GM12878 (cell line): ENCODE results near the gene SEMA7A. TPM values are rescaled to one million over a fixed set of nuclear protein-coding genes. Genes with fewer than 3 reads are reported as not detected.

Source experiments
- BRCA1 ChIP-seq: IDR thresholded peaks from 2 replicates; pipeline ENCODE4 v1.6.1; 2011; ENCODE audit warnings: low read depth, low read length, improper control_type of control experiment
- CEBPB ChIP-seq, 2 experiments: fragments of 150-350 bp in 1 of 2; IDR thresholded peaks; 2 replicates each; pipeline ENCODE4 v1.6.1; 2012 to 2014; ENCODE audit warnings: low read depth in 2 of 2, low read length in 2 of 2, borderline replicate concordance in 1 of 2, inconsistent platforms in 1 of 2
- GABPA ChIP-seq: IDR thresholded peaks from 2 replicates; pipeline ENCODE4 v1.6.1; 2014; ENCODE audit warnings: antibody characterized with exemption, low read depth, mild to moderate bottlenecking, inconsistent platforms
- HDAC6 ChIP-seq: fragments of 200-600 bp; sonication (generic); IDR thresholded peaks from one replicate; pipeline ENCODE4 v1.8.0; 2017; ENCODE audit warnings: antibody characterized with exemption; ENCODE audit not compliant: unreplicated experiment
- MYC ChIP-seq: IDR thresholded peaks from 2 replicates; pipeline ENCODE4 v1.6.1; 2011; ENCODE audit warnings: mild to moderate bottlenecking, low read length, moderate library complexity, inconsistent platforms; ENCODE audit not compliant: insufficient read depth, insufficient replicate concordance, insufficient read length, severe bottlenecking
- POLR2AphosphoS5 ChIP-seq: IDR thresholded peaks from 2 replicates; pipeline ENCODE4 v1.6.1; 2011; ENCODE audit warnings: mild to moderate bottlenecking, low read length, inconsistent platforms
- RCOR1 ChIP-seq: conservative IDR thresholded peaks from 2 replicates; pipeline ENCODE4 v1.6.1; 2012; ENCODE audit warnings: low read depth, low read length, improper control_type of control experiment
- RELA ChIP-seq: fragments of 450-650 bp; IDR thresholded peaks from 2 replicates; pipeline ENCODE4 v1.8.0; 2014; ENCODE audit warnings: borderline replicate concordance; ENCODE audit not compliant: partially characterized antibody
- SMAD5 ChIP-seq: IDR thresholded peaks from 2 replicates; pipeline ENCODE4 v1.6.1; 2016; ENCODE audit warnings: antibody characterized with exemption, low read depth
- SREBF1 ChIP-seq: IDR thresholded peaks from 2 replicates; pipeline ENCODE4 v1.6.1; 2012; ENCODE audit warnings: mild to moderate bottlenecking, low read length
- SREBF2 ChIP-seq: IDR thresholded peaks from 2 replicates; pipeline ENCODE4 v1.6.1; 2012; ENCODE audit warnings: mild to moderate bottlenecking, low read length
- STAT1 ChIP-seq: fragments of 450-650 bp; conservative IDR thresholded peaks from 2 replicates; pipeline ENCODE4 v1.6.1; 2014; ENCODE audit warnings: antibody characterized with exemption, mild to moderate bottlenecking
- STAT3 ChIP-seq: IDR thresholded peaks from 2 replicates; pipeline ENCODE4 v1.6.1; 2011; ENCODE audit warnings: low read depth, low read length, improper control_type of control experiment
- ZNF217 ChIP-seq: fragments of 450-650 bp; IDR thresholded peaks from 2 replicates; pipeline ENCODE4 v1.6.1; 2017; ENCODE audit warnings: antibody characterized with exemption, mild to moderate bottlenecking
- polyA plus RNA-seq, 11 experiments: library from polyadenylated mRNA; depleted of rRNA in 4 of 11; unstranded in 6 of 11; stranded (reverse) in 5 of 11; fragments of >200 nt; fragmentation: Nextera tagmentation in 4 of 11; fragmentation: Illumina TruSeq in 1 of 11; extraction: Ambion mirVana in 4 of 11; extraction: Trizol in 1 of 11; gene quantifications; 1 replicate in 1 of 11; 2 replicates in 10 of 11; pipeline versions ENCODE4 v1.2.1 to v1.2.3, GENCODE V29; 2011 to 2016; ENCODE audit warnings: inconsistent platforms in 2 of 11, missing spikeins in 2 of 11, low read depth in 1 of 11
- total RNA-seq, 4 experiments: library from RNA; depleted of rRNA in 3 of 4; stranded (reverse); fragments of >200 nt in 3 of 4; fragmentation: Illumina TruSeq in 1 of 4; extraction: Trizol in 1 of 4; gene quantifications; 2 replicates each; pipeline versions ENCODE4 v1.2.1 to v1.2.3, GENCODE V29; 2013 to 2021
- TF ChIP-seq, protein P1 (sequence below): fragments of 450-650 bp; IDR thresholded peaks from 2 replicates; pipeline ENCODE4 v1.6.1; 2016; ENCODE audit warnings: mild to moderate bottlenecking
- TF ChIP-seq, protein P2 (sequence below): IDR thresholded peaks from 2 replicates; pipeline ENCODE4 v1.6.1; 2012; ENCODE audit warnings: improper control_type of control experiment, low read depth, low read length; ENCODE audit not compliant: insufficient replicate concordance
- TF ChIP-seq, protein P3 (sequence below): IDR thresholded peaks from 2 replicates; pipeline ENCODE4 v1.6.1; 2011; ENCODE audit warnings: mild to moderate bottlenecking, low read depth, low read length, moderate library complexity; ENCODE audit not compliant: insufficient replicate concordance
- TF ChIP-seq, protein P4 (sequence below): fragments of 450-650 bp; IDR thresholded peaks from 2 replicates; pipeline ENCODE4 v1.6.1; 2018; ENCODE audit warnings: mild to moderate bottlenecking, low read depth, moderate library complexity; ENCODE audit not compliant: partially characterized antibody

SEMA7A gene
- total and polyA plus RNA-seq, 10 of the 15 experiments (the other 5 are each of a cell fraction or from before 2014, with no cell fraction given) = 0.08 to 112 (median 53.5) TPM

DNA sequence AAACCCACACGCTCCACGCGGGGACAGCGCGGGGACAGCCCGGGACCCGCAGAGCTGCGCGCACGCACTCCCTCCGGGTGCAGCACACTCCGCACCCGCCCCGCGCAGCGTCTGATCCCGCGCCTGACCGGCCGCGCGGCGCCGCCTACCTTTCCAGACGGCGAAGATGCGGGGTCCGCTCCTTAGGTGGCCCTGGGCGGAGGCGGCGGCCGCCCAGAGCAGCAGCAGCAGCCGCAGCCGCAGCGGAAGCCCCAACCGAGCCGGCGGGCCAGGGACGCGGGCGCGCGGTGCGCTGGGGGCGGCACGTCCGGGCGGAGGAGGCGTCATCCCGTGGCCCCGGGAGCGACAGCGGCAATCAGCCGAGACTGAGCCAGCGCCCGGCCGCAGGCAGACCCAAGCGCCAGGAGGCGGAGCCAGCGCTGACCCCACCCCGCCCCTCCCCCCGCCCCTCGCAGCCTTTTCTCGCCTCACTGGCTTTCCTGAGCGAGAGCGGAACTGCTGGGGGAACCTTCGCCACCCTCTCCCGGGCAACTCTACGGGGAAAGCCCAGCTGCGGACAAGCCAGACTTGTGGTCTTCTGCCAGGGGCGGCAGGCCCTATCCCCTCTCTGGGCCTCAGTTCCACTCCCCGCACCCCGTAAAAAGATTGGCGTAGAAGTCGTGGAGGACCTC, at the start of gene SEMA7A (continued):
- TF ChIP-seq, protein P1, sequence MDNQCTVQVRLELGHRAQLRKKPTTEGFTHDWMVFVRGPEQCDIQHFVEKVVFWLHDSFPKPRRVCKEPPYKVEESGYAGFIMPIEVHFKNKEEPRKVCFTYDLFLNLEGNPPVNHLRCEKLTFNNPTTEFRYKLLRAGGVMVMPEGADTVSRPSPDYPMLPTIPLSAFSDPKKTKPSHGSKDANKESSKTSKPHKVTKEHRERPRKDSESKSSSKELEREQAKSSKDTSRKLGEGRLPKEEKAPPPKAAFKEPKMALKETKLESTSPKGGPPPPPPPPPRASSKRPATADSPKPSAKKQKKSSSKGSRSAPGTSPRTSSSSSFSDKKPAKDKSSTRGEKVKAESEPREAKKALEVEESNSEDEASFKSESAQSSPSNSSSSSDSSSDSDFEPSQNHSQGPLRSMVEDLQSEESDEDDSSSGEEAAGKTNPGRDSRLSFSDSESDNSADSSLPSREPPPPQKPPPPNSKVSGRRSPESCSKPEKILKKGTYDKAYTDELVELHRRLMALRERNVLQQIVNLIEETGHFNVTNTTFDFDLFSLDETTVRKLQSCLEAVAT = no peak; the same call in none of the 2 replicates
- TF ChIP-seq POLR2AphosphoS5 = peak; percentile 96
- TF ChIP-seq CEBPB (IDR thresholded peaks at IDR 0.05; ENCODE audit: borderline replicate concordance in 1 of 2, low read depth in 2 of 2, low read length in 2 of 2) = no peak
- no peak for TF ChIP-seq GABPA
- 0 out of 2 replicates have a peak, but pooled peaks have one; percentile 12 for TF ChIP-seq SMAD5
- TF ChIP-seq RELA = no peak
- TF ChIP-seq SREBF2 = no peak
- TF ChIP-seq, protein P2, sequence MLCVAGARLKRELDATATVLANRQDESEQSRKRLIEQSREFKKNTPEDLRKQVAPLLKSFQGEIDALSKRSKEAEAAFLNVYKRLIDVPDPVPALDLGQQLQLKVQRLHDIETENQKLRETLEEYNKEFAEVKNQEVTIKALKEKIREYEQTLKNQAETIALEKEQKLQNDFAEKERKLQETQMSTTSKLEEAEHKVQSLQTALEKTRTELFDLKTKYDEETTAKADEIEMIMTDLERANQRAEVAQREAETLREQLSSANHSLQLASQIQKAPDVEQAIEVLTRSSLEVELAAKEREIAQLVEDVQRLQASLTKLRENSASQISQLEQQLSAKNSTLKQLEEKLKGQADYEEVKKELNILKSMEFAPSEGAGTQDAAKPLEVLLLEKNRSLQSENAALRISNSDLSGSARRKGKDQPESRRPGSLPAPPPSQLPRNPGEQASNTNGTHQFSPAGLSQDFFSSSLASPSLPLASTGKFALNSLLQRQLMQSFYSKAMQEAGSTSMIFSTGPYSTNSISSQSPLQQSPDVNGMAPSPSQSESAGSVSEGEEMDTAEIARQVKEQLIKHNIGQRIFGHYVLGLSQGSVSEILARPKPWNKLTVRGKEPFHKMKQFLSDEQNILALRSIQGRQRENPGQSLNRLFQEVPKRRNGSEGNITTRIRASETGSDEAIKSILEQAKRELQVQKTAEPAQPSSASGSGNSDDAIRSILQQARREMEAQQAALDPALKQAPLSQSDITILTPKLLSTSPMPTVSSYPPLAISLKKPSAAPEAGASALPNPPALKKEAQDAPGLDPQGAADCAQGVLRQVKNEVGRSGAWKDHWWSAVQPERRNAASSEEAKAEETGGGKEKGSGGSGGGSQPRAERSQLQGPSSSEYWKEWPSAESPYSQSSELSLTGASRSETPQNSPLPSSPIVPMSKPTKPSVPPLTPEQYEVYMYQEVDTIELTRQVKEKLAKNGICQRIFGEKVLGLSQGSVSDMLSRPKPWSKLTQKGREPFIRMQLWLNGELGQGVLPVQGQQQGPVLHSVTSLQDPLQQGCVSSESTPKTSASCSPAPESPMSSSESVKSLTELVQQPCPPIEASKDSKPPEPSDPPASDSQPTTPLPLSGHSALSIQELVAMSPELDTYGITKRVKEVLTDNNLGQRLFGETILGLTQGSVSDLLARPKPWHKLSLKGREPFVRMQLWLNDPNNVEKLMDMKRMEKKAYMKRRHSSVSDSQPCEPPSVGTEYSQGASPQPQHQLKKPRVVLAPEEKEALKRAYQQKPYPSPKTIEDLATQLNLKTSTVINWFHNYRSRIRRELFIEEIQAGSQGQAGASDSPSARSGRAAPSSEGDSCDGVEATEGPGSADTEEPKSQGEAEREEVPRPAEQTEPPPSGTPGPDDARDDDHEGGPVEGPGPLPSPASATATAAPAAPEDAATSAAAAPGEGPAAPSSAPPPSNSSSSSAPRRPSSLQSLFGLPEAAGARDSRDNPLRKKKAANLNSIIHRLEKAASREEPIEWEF = no peak
- no peak for TF ChIP-seq STAT3
- peak; percentile 54 for TF ChIP-seq HDAC6
- 0 out of 2 replicates have a peak, but pooled peaks have one; percentile 47 for TF ChIP-seq STAT1
- no peak for TF ChIP-seq MYC
- no peak for TF ChIP-seq BRCA1
- TF ChIP-seq SREBF1 = no peak
- 0 out of 2 replicates have a peak, but pooled peaks have one; percentile 46 for TF ChIP-seq RCOR1
- TF ChIP-seq, protein P3, sequence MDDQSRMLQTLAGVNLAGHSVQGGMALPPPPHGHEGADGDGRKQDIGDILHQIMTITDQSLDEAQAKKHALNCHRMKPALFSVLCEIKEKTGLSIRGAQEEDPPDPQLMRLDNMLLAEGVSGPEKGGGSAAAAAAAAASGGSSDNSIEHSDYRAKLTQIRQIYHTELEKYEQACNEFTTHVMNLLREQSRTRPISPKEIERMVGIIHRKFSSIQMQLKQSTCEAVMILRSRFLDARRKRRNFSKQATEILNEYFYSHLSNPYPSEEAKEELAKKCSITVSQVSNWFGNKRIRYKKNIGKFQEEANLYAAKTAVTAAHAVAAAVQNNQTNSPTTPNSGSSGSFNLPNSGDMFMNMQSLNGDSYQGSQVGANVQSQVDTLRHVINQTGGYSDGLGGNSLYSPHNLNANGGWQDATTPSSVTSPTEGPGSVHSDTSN = peak; percentile 85
- TF ChIP-seq ZNF217 = peak; percentile 25; the same call in 1 of the 2 replicates
- TF ChIP-seq, protein P4, sequence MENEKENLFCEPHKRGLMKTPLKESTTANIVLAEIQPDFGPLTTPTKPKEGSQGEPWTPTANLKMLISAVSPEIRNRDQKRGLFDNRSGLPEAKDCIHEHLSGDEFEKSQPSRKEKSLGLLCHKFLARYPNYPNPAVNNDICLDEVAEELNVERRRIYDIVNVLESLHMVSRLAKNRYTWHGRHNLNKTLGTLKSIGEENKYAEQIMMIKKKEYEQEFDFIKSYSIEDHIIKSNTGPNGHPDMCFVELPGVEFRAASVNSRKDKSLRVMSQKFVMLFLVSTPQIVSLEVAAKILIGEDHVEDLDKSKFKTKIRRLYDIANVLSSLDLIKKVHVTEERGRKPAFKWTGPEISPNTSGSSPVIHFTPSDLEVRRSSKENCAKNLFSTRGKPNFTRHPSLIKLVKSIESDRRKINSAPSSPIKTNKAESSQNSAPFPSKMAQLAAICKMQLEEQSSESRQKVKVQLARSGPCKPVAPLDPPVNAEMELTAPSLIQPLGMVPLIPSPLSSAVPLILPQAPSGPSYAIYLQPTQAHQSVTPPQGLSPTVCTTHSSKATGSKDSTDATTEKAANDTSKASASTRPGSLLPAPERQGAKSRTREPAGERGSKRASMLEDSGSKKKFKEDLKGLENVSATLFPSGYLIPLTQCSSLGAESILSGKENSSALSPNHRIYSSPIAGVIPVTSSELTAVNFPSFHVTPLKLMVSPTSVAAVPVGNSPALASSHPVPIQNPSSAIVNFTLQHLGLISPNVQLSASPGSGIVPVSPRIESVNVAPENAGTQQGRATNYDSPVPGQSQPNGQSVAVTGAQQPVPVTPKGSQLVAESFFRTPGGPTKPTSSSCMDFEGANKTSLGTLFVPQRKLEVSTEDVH = no peak
